ENCODE results near the gene SHROOM3. TPM values are rescaled to one million over a fixed set of nuclear protein-coding genes. Genes with fewer than 3 reads are reported as not detected.

Gene SHROOM3
- total RNA-seq, 1 donor from 2014 or later = 16.2 TPM

DNA sequence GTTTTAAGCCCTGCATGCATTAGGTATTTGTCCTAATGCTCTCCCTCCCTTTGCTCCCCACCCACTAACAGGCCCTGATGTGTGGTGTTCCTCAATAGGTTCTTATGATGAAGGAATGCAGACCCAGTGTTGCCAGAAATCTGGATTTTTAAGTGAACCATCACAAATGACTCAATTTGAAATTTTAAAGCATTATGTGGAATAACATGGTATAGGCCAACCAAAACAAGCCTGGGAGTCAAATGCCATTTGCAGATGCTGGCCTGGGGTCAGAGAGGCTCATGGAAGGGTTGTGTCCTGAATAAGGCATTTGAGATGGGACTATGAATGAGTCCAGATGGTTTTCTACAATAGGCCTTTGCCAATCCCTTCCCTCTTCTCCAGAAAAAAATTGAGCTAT, 179.6 kb downstream of the SHROOM3 start:
- Histone ChIP-seq H3K36me3 (no peaks in the 10 kb centered on the region), H3K27ac (replicated peaks) (no peak overlapping the region), H3K27me3 (ENCODE audit: low read depth) (no peaks in the 10 kb centered on the region), H3K4me1 (peaks cover 17% of the 10 kb centered on the region), H3K9me3 (replicated peaks) (no peaks in the 10 kb centered on the region), H3K4me3 (no peak overlapping the region)
- TF ChIP-seq, protein P1, sequence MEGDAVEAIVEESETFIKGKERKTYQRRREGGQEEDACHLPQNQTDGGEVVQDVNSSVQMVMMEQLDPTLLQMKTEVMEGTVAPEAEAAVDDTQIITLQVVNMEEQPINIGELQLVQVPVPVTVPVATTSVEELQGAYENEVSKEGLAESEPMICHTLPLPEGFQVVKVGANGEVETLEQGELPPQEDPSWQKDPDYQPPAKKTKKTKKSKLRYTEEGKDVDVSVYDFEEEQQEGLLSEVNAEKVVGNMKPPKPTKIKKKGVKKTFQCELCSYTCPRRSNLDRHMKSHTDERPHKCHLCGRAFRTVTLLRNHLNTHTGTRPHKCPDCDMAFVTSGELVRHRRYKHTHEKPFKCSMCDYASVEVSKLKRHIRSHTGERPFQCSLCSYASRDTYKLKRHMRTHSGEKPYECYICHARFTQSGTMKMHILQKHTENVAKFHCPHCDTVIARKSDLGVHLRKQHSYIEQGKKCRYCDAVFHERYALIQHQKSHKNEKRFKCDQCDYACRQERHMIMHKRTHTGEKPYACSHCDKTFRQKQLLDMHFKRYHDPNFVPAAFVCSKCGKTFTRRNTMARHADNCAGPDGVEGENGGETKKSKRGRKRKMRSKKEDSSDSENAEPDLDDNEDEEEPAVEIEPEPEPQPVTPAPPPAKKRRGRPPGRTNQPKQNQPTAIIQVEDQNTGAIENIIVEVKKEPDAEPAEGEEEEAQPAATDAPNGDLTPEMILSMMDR (IDR thresholded peaks at IDR 0.05; ENCODE audit: borderline replicate concordance) = no peak
- intact Hi-C loops (cut with micrococcal nuclease) = no loop called here
- no peak for DNase-seq

DNA sequence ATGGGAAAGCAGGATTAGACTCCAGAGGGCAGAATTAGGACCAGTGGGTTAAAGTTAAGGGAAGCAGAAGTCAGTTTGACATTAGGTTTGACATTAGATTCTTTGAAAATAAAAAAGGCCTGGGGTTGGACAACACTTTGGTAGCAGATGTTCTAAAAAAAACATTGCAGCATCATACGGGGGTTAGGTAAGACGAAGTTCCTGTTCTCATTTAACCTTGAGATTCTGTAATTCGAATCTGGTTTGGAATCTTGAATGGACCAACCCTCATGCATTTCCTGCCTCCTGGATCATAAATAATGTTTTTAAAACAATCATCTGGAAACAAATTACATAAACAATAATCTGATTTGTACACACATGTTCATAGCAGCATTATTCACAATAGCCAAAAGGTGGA, 181.0 kb downstream of the SHROOM3 start:
- H3K4me3 ChIP-seq = no peak overlapping the region
- H3K27me3 ChIP-seq (ENCODE audit: low read depth) = no peaks in the 10 kb centered on the region
- no peaks in the 10 kb centered on the region for H3K36me3 ChIP-seq
- H3K27ac ChIP-seq (replicated peaks) = no peak overlapping the region
- no peak for DNase-seq
- H3K9me3 ChIP-seq (replicated peaks) = no peaks in the 10 kb centered on the region
- TF ChIP-seq, protein P1 (IDR thresholded peaks at IDR 0.05; ENCODE audit: borderline replicate concordance) = no peak
- intact Hi-C loops (cut with micrococcal nuclease) = no loop called here
- H3K4me1 ChIP-seq = peaks cover 15% of the 10 kb centered on the region

DNA sequence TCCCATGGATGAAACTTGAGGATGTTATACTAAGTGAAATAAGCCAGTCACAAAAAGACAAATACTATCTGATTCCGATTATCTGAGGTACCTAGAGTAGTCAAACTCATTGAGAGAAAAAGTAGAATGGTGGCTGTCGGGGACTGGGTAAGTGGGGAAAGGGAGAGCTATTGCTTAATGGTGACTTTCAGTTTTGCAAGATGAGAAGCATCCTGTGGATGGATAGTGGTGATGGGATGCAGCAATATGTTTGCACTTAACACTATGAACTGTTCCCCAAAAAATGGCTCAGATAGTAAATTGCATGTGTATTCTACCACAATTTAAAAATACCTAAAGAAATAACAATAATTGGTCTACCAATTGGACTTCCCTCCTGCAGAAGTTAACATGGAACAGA, 181.5 kb downstream of the SHROOM3 start:
- no peaks in the 10 kb centered on the region for H3K9me3 ChIP-seq (replicated peaks)
- no peak for DNase-seq
- no peaks in the 10 kb centered on the region for H3K36me3 ChIP-seq
- peaks cover 15% of the 10 kb centered on the region for H3K4me1 ChIP-seq
- no peak overlapping the region for H3K4me3 ChIP-seq
- intact Hi-C loops (cut with micrococcal nuclease) = no loop called here
- no peaks in the 10 kb centered on the region for H3K27me3 ChIP-seq (ENCODE audit: low read depth)
- TF ChIP-seq, protein P1 (IDR thresholded peaks at IDR 0.05; ENCODE audit: borderline replicate concordance) = no peak
- H3K27ac ChIP-seq (replicated peaks) = no peak overlapping the region

DNA sequence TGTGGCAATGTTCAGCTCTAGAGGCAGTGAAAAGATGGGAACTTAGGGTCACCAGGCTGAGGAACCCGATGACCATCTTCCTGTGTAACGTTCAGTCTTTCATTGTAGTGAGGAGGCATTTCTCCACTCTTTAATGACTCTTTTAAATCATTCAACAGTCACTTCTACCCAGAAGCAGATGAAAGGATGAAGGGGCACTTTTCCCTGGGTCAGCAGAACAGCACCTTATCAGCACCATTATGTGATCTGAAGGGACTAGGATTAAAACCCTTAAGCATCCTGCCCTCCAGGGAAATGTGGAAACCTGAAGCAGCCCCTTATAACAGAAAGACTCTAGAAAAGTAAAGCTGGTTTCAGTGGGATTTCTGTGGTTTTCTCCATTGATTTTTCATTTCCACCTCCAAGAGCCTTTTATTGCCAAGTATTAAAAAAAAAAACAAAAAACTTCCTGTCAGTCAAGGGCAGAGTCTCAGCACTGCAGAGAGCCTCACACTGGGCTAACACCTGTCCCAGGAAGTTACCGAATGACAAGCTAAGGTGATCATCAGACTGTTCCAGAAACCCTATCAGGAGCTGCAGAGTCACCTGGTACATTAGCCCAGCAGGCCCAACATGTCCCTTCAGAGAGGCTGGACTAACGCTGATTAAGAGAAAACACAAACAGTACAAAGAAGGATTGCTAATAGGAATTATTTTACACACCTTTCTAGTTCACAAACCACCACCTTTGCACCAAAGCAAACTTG, 185.9 kb downstream of the SHROOM3 start:
- intact Hi-C loops (cut with micrococcal nuclease) = no loop called here
- TF ChIP-seq, protein P1 (IDR thresholded peaks at IDR 0.05; ENCODE audit: borderline replicate concordance) = no peak
- Histone ChIP-seq H3K36me3 (no peaks in the 10 kb centered on the region), H3K27ac (replicated peaks) (no peak overlapping the region), H3K4me3 (no peak overlapping the region), H3K9me3 (replicated peaks) (no peaks in the 10 kb centered on the region), H3K4me1 (peaks cover 45% of the 10 kb centered on the region), H3K27me3 (ENCODE audit: low read depth) (no peaks in the 10 kb centered on the region)
- DNase-seq = no peak

DNA sequence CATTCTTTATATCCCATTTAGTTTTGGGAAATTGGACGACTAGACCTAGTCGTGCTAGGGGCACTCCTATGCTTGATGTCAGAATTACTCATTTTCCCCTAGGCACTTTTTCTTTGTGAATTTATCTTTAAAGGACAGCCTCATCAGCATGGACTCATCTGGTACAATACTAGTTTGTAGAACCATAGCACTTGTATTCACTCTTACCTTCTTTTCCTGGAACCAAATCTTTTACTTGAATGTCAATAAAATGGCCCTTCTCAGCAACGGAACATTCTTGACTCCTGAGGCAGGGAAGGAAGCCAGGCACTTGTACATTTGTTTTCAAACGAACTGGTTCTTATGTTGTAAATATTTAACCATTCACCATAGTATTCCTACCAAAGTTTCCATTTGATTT, 187.1 kb downstream of the SHROOM3 start:
- H3K4me3 ChIP-seq = no peak overlapping the region
- H3K27ac ChIP-seq (replicated peaks) = no peak overlapping the region
- intact Hi-C loops (cut with micrococcal nuclease) = no loop called here
- DNase-seq = no peak
- no peaks in the 10 kb centered on the region for H3K36me3 ChIP-seq
- no peaks in the 10 kb centered on the region for H3K27me3 ChIP-seq (ENCODE audit: low read depth)
- H3K9me3 ChIP-seq (replicated peaks) = no peaks in the 10 kb centered on the region
- peaks cover 46% of the 10 kb centered on the region for H3K4me1 ChIP-seq
- TF ChIP-seq, protein P1 (IDR thresholded peaks at IDR 0.05; ENCODE audit: borderline replicate concordance) = no peak
